Measurements from ENCODE around the gene MRO.

Gene MRO

DNA sequence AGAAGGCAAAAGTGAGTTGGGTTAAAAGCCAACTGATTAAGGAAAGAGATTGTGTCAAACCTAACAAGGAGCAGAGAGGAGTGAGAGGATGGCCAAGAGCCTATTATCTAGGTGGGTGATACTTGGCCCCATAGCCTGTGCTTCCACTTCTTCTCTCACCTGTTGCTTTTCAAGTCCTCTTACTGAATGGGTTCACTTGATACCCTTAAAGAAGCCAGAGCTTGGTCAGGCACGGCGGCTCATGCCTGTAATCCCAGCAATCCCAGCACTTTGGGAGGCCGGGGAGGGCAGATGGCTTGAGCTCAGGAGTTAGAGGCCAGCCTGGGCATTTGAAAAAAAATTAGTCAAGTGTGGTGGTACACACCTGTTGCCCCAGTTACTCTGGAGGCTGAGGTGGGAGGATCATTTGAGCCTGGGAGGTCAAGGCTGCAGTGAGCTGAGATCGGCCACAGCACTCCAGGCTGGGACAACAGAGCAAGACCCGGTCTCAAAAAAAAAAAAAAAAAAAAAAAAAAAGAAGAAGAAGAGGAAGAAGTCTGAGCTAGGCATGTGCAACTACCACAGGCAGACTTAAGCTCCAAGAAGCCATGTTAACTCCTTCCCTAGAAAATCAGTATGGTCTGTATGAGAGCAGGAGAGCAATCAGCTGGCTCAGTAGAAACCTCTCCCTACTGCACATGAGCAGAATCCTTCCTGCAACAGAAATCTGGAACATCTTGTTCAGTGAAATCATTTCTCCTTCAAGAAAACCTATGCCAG is 30.7 kb upstream of the MRO start:
- no peaks in the 10 kb centered on the region for H3K27me3 ChIP-seq (ENCODE audit: insufficient read depth, poor library complexity, severe bottlenecking)
- DNase-seq (ENCODE audit: low read depth in 1 of 2, low spot score in 1 of 2), result no peak
- no peak for TF ChIP-seq POLR2AphosphoS5 (IDR thresholded peaks at IDR 0.05; ENCODE audit: low read depth)
- no peak for TF ChIP-seq SPI1 (IDR thresholded peaks at IDR 0.05; ENCODE audit: borderline replicate concordance, low read depth)
- TF ChIP-seq, protein P1, sequence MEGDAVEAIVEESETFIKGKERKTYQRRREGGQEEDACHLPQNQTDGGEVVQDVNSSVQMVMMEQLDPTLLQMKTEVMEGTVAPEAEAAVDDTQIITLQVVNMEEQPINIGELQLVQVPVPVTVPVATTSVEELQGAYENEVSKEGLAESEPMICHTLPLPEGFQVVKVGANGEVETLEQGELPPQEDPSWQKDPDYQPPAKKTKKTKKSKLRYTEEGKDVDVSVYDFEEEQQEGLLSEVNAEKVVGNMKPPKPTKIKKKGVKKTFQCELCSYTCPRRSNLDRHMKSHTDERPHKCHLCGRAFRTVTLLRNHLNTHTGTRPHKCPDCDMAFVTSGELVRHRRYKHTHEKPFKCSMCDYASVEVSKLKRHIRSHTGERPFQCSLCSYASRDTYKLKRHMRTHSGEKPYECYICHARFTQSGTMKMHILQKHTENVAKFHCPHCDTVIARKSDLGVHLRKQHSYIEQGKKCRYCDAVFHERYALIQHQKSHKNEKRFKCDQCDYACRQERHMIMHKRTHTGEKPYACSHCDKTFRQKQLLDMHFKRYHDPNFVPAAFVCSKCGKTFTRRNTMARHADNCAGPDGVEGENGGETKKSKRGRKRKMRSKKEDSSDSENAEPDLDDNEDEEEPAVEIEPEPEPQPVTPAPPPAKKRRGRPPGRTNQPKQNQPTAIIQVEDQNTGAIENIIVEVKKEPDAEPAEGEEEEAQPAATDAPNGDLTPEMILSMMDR (IDR thresholded peaks at IDR 0.05; ENCODE audit: insufficient read depth, low read length), result no peak
- TF ChIP-seq, protein P2, sequence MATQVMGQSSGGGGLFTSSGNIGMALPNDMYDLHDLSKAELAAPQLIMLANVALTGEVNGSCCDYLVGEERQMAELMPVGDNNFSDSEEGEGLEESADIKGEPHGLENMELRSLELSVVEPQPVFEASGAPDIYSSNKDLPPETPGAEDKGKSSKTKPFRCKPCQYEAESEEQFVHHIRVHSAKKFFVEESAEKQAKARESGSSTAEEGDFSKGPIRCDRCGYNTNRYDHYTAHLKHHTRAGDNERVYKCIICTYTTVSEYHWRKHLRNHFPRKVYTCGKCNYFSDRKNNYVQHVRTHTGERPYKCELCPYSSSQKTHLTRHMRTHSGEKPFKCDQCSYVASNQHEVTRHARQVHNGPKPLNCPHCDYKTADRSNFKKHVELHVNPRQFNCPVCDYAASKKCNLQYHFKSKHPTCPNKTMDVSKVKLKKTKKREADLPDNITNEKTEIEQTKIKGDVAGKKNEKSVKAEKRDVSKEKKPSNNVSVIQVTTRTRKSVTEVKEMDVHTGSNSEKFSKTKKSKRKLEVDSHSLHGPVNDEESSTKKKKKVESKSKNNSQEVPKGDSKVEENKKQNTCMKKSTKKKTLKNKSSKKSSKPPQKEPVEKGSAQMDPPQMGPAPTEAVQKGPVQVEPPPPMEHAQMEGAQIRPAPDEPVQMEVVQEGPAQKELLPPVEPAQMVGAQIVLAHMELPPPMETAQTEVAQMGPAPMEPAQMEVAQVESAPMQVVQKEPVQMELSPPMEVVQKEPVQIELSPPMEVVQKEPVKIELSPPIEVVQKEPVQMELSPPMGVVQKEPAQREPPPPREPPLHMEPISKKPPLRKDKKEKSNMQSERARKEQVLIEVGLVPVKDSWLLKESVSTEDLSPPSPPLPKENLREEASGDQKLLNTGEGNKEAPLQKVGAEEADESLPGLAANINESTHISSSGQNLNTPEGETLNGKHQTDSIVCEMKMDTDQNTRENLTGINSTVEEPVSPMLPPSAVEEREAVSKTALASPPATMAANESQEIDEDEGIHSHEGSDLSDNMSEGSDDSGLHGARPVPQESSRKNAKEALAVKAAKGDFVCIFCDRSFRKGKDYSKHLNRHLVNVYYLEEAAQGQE (IDR thresholded peaks at IDR 0.05; ENCODE audit: insufficient replicate concordance, low read depth), result no peak
- TF ChIP-seq GABPA (IDR thresholded peaks at IDR 0.05; ENCODE audit: low read depth), result no peak
- H3K27ac ChIP-seq (replicated peaks), result no peak overlapping the region
- no peak overlapping the region for H3K4me3 ChIP-seq (replicated peaks; ENCODE audit: insufficient read depth, low read length)

DNA sequence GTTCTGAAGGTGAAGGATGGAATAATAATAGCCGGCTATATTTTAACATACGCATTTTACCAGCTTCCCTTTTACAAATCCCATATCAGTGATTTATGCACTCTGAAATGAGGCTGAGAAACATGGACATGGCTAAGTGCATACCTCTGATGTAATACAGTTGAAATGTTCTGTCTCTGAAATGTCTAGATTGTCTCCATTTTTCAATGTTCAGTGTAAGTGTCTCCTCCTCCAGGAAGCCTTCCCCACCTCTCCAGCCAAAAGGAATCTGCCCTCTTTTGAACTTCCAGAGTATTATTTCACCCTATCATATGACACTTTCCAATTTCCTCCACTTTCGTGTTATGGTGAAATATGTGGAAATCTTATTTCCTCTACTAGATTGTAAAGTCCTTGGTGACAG is 29.6 kb upstream of the MRO start:
- no peak for DNase-seq (ENCODE audit: low read depth in 1 of 2, low spot score in 1 of 2)
- TF ChIP-seq SPI1 (IDR thresholded peaks at IDR 0.05; ENCODE audit: borderline replicate concordance, low read depth) (no peak), POLR2AphosphoS5 (IDR thresholded peaks at IDR 0.05; ENCODE audit: low read depth) (no peak)
- TF ChIP-seq, protein P1 (IDR thresholded peaks at IDR 0.05; ENCODE audit: insufficient read depth, low read length), result no peak
- Histone ChIP-seq H3K27me3 (ENCODE audit: insufficient read depth, poor library complexity, severe bottlenecking) (no peaks in the 10 kb centered on the region), H3K4me3 (replicated peaks; ENCODE audit: insufficient read depth, low read length) (no peak overlapping the region), H3K27ac (replicated peaks) (no peak overlapping the region)

DNA sequence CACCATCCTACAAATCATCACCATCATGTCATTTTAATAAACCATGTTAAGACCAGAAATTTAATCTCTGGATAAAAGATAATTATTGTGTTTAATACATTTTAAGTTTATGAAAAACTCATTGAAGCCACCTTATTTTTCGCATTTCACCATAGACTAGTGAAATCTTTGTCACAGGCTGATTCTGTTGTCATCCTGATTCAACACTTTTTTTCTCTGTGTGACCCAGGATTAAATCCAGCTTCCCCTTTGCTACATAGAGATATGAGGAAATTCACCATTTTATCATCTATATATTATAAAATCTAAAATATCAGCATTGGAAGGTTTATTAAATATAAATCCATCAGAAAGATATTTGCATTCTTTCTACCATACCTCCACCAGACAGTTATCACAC is 29.2 kb upstream of the MRO start:
- Histone ChIP-seq H3K27me3 (ENCODE audit: insufficient read depth, poor library complexity, severe bottlenecking) (no peaks in the 10 kb centered on the region), H3K4me3 (replicated peaks; ENCODE audit: insufficient read depth, low read length) (no peak overlapping the region), H3K27ac (replicated peaks) (no peak overlapping the region)
- DNase-seq (ENCODE audit: low read depth in 1 of 2, low spot score in 1 of 2), result no peak
- TF ChIP-seq, protein P2 (IDR thresholded peaks at IDR 0.05; ENCODE audit: insufficient replicate concordance, low read depth), result no peak
- TF ChIP-seq, protein P1 (IDR thresholded peaks at IDR 0.05; ENCODE audit: insufficient read depth, low read length), result no peak
- no peak for TF ChIP-seq SPI1 (IDR thresholded peaks at IDR 0.05; ENCODE audit: borderline replicate concordance, low read depth)
- no peak for TF ChIP-seq GABPA (IDR thresholded peaks at IDR 0.05; ENCODE audit: low read depth)
